CD4-positive, CD25-positive, alpha-beta regulatory T cell (primary cell): ENCODE data around the gene ALDH9A1. TPM values are rescaled to one million over a fixed set of nuclear protein-coding genes. Genes with fewer than 3 reads are reported as not detected.

ENCODE experiments used
- polyA plus RNA-seq, 4 donors: library from polyadenylated mRNA; unstranded; fragments of 300-500 nt; fragmentation: Illumina TruSeq; gene quantifications; one replicate each; pipeline ENCODE4 v1.2.3, GENCODE V29; 2021
- total RNA-seq: library from RNA; stranded (reverse); gene quantifications from one replicate; pipeline ENCODE4 v1.2.3, GENCODE V29; 2022

ALDH9A1 gene
- total and polyA plus RNA-seq, 5 donors from 2014 or later, result 32.1 to 124 (median 116) TPM

Other genes with a start within 250 kb of the ALDH9A1 start
- gene LRRC52, start 154.6 kb downstream of the ALDH9A1 start, total RNA-seq, result not detected
- gene LRRC52, start 154.6 kb downstream of the ALDH9A1 start, polyA plus RNA-seq, result not detected
- 37.1 TPM for gene MGST3, start 67.3 kb downstream of the ALDH9A1 start, total RNA-seq
- gene MGST3, start 67.3 kb downstream of the ALDH9A1 start, polyA plus RNA-seq, result 100 to 1,000 TPM; 133 to 190 (median 149) TPM
- gene TMCO1, start 70.3 kb upstream of the ALDH9A1 start, total RNA-seq, result 42.7 TPM
- gene TMCO1, start 70.3 kb upstream of the ALDH9A1 start, polyA plus RNA-seq, result 100 to 1,000 TPM; 148 to 189 (median 164) TPM
- gene UCK2, start 129.1 kb upstream of the ALDH9A1 start, total RNA-seq, result 5.5 TPM
- 10 to 100 TPM in 2 of 4 donors, 1 to 10 TPM in 2; 9.6 to 12.8 (median 11.2) TPM for gene UCK2, start 129.1 kb upstream of the ALDH9A1 start, polyA plus RNA-seq